Sigmoid colon (tissue), 4 donors: ENCODE results near the gene ATAT1.

ENCODE experiments used
- CTCF ChIP-seq, 4 experiments: fragments of 450-650 bp in 3 of 4; fragments of 200-600 bp in 1 of 4; IDR thresholded peaks; one replicate each; pipeline ENCODE4 v1.5.1; 2016 to 2019; ENCODE audit warnings: antibody characterized with exemption in 4 of 4, mild to moderate bottlenecking in 3 of 4, moderate library complexity in 2 of 4
- POLR2A ChIP-seq, 2 donors: fragments of 450-650 bp; IDR thresholded peaks; one replicate each; pipeline ENCODE4 v1.6.1; 2016; ENCODE audit warnings: antibody characterized with exemption in 2 of 2, mild to moderate bottlenecking in 2 of 2, moderate library complexity in 2 of 2
- POLR2AphosphoS5 ChIP-seq, 4 donors: sonication (generic); formaldehyde crosslinking; IDR thresholded peaks; one replicate each; pipeline ENCODE4 v1.6.1; 2017; ENCODE audit warnings: antibody characterized with exemption in 4 of 4

DNA sequence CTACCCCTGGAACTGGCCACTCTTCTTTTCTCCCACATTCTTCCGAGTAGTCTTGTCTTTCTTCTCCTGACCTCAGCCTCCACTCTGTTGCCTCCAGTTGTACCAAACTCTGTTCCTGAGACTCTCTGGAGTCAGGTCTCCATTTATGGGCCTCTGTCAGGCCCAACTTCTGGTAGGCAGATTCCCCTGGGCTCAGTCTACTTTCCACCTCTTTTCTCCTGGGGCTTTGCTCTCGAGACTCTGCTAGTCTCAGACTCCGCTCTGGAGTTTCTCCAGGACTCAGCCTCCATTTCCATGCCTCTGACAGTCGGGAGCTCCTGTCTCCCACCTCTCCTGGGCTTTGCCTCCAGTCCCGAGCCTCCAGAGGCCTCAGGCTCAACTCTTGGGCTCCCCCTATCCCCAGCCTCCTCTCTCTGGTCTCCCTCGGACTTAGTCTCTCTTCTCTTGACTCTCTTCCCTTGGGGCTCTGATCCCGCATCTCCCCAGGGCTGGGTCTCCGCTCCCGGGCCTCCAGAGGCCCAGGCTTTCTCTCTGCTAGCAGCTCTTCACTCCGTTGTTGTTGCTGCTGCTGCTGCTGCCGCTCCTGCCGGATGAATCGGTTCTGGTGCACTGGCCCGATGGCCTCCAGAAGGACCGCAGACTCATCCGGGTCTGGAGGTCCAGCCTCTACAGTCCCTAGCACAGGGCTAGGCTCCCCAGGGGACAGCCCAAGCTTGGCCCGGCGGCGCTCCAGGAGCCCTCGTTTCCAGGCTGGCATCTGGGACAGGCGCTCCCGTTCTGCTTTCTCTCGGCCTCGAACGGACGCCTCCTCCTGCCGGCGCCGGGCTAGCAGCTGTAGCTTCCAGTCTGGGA is 58.7 kb downstream of the ATAT1 start:
- TF ChIP-seq POLR2AphosphoS5 (IDR thresholded peaks at IDR 0.05): no peak
- no peak for TF ChIP-seq CTCF (IDR thresholded peaks at IDR 0.05)
- no peak for TF ChIP-seq POLR2A (IDR thresholded peaks at IDR 0.05)
